ENCODE results near the gene CCDC170. TPM values are rescaled to one million over a fixed set of nuclear protein-coding genes. Genes with fewer than 3 reads are reported as not detected.

CCDC170 gene
- total RNA-seq, 1 experiment from 2014 or later, result not detected

- BruUV-seq (replicated peaks), result no TSS peak
- Histone ChIP-seq H3K4me3 (ENCODE audit: low read depth in 2 of 2, low read length in 2 of 2) (no peak overlapping the region), H3K27ac (ENCODE audit: low read length) (no peak overlapping the region), H3K4me1 (ENCODE audit: control insufficient read depth, insufficient read depth, low read length) (peaks cover 2% of the 10 kb centered on the region; the same call in 1 of the 2 replicates), H3K36me3 (ENCODE audit: control insufficient read depth, insufficient read depth, low read length) (no peaks in the 10 kb centered on the region), H3K9me3 (ENCODE audit: control insufficient read depth, insufficient read depth, low read depth, low read length) (no peaks in the 10 kb centered on the region), H3K27me3 (ENCODE audit: control insufficient read depth, insufficient read depth, low read length) (no peaks in the 10 kb centered on the region)
- intact Hi-C loops (cut with micrococcal nuclease; ENCODE audit: unreplicated experiment) (no loop called here), in situ Hi-C loops (cut with HindIII; ENCODE audit: low pct_unique_long_range_greater_than_20kb, low sequenced_read_pairs) (no loop called here)
- TF ChIP-seq REST (IDR thresholded peaks at IDR 0.05; ENCODE audit: insufficient read depth in 1 of 2, low read depth in 2 of 2, low read length in 1 of 2), result no peak
- TF ChIP-seq SIN3A (IDR thresholded peaks at IDR 0.05; ENCODE audit: borderline replicate concordance, insufficient read depth, low read depth, low read length), result no peak
- no peak for TF ChIP-seq POLR2AphosphoS5 (IDR thresholded peaks at IDR 0.05; ENCODE audit: low read depth, low read length)
- DNase-seq (ENCODE audit: low read depth, low spot score) (no peak), ATAC-seq (no peak)
- POLR2A ChIA-PET, result no interaction called here
- CTCF ChIA-PET, result no interaction called here
Observed at GRCh38 chr6:151624481-151624880, 130.7 kb downstream of the CCDC170 start.

- no peaks in the 10 kb centered on the region for H3K9me3 ChIP-seq (ENCODE audit: control insufficient read depth, insufficient read depth, low read depth, low read length)
- TF ChIP-seq CTCF (IDR thresholded peaks at IDR 0.05), result no peak
- no peak for TF ChIP-seq SIN3A (IDR thresholded peaks at IDR 0.05; ENCODE audit: borderline replicate concordance, insufficient read depth, low read depth, low read length)
- no peak for TF ChIP-seq REST (IDR thresholded peaks at IDR 0.05; ENCODE audit: insufficient read depth in 1 of 2, low read depth in 2 of 2, low read length in 1 of 2)
- no peak for TF ChIP-seq POLR2AphosphoS5 (IDR thresholded peaks at IDR 0.05; ENCODE audit: low read depth, low read length)
- TF ChIP-seq TCF7L2 (IDR thresholded peaks at IDR 0.05; ENCODE audit: low read depth, low read length), result no peak
- H3K27ac ChIP-seq (ENCODE audit: low read length), result no peak overlapping the region
- intact Hi-C loops (cut with micrococcal nuclease; ENCODE audit: unreplicated experiment), result no loop called here
- peaks cover 2% of the 10 kb centered on the region; the same call in 1 of the 2 replicates for H3K4me1 ChIP-seq (ENCODE audit: control insufficient read depth, insufficient read depth, low read length)
- CTCF ChIA-PET, result no interaction called here
- no peak overlapping the region for H3K4me3 ChIP-seq (ENCODE audit: low read depth in 2 of 2, low read length in 2 of 2)
- no peaks in the 10 kb centered on the region for H3K36me3 ChIP-seq (ENCODE audit: control insufficient read depth, insufficient read depth, low read length)
- ATAC-seq, result no peak
- BruUV-seq (replicated peaks), result no TSS peak
- H3K27me3 ChIP-seq (ENCODE audit: control insufficient read depth, insufficient read depth, low read length), result no peaks in the 10 kb centered on the region
- DNase-seq (ENCODE audit: low read depth, low spot score), result no peak
- POLR2A ChIA-PET, result no interaction called here
- in situ Hi-C loops (cut with HindIII; ENCODE audit: low pct_unique_long_range_greater_than_20kb, low sequenced_read_pairs), result no loop called here
Observed at GRCh38 chr6:151624900-151625536, 131.2 kb downstream of the CCDC170 start.

All from Panc1 (cell line).